ENCODE measurements around the gene UBXN1. TPM values are rescaled to one million over a fixed set of nuclear protein-coding genes. Genes with fewer than 3 reads are reported as not detected.

Gene UBXN1
- total and polyA plus RNA-seq, 2 donors from 2014 or later, result 89.2 to 139 TPM

DNA sequence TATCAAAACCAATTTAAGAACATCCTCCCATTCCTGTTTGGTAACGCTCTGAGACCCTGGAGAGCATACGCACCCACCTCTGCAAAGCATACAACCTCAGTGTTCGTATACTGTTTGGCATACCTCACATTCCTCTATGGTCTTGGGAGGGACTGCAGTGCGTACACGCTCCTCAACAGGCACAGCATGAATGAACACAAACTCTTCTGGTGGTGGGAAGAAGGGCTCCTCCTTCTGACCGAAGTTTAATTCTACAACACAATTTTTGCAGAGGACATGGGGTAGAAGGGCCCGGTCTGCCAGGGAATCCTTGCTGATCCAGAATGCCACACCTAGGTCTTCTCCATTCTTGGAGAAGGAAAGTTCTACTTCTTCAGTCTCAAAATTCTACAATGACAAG is 43.1 kb upstream of the UBXN1 start:
- no peak for FAIRE-seq
- TF ChIP-seq, protein P1, sequence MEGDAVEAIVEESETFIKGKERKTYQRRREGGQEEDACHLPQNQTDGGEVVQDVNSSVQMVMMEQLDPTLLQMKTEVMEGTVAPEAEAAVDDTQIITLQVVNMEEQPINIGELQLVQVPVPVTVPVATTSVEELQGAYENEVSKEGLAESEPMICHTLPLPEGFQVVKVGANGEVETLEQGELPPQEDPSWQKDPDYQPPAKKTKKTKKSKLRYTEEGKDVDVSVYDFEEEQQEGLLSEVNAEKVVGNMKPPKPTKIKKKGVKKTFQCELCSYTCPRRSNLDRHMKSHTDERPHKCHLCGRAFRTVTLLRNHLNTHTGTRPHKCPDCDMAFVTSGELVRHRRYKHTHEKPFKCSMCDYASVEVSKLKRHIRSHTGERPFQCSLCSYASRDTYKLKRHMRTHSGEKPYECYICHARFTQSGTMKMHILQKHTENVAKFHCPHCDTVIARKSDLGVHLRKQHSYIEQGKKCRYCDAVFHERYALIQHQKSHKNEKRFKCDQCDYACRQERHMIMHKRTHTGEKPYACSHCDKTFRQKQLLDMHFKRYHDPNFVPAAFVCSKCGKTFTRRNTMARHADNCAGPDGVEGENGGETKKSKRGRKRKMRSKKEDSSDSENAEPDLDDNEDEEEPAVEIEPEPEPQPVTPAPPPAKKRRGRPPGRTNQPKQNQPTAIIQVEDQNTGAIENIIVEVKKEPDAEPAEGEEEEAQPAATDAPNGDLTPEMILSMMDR (IDR thresholded peaks at IDR 0.05; ENCODE audit: borderline replicate concordance, extremely low read depth, insufficient read depth), result no peak
- H3K9ac ChIP-seq (ENCODE audit: low read length in 3 of 3), result no peak overlapping the region
- H3K27ac ChIP-seq (ENCODE audit: low read depth in 2 of 2, low read length in 2 of 2), result no peak overlapping the region
- intact Hi-C loops (cut with DNase I), result no loop called here
- peak in 3 of 5 donors; percentile 19 to 61 (median 35) for DNase-seq
- H3K9me3 ChIP-seq (ENCODE audit: control insufficient read depth in 2 of 3, insufficient read depth in 1 of 3, low read length in 3 of 3), result no peaks in the 10 kb centered on the region
- no peak overlapping the region for H3K4me3 ChIP-seq (ENCODE audit: low read length in 3 of 3)
- H3K36me3 ChIP-seq (ENCODE audit: control insufficient read depth in 2 of 3, insufficient read depth in 3 of 3, low read length in 3 of 3), result peaks cover 26 to 68% (median 42%) of the 10 kb centered on the region in 3 donors
- no peaks in the 10 kb centered on the region for H3K27me3 ChIP-seq (ENCODE audit: control insufficient read depth, insufficient read depth, low read length)
- peaks cover 0 to 13% (median 3%) of the 10 kb centered on the region in 3 donors for H3K4me1 ChIP-seq (ENCODE audit: control insufficient read depth in 2 of 3, insufficient read depth in 2 of 3, low read depth in 1 of 3, low read length in 3 of 3)

DNA sequence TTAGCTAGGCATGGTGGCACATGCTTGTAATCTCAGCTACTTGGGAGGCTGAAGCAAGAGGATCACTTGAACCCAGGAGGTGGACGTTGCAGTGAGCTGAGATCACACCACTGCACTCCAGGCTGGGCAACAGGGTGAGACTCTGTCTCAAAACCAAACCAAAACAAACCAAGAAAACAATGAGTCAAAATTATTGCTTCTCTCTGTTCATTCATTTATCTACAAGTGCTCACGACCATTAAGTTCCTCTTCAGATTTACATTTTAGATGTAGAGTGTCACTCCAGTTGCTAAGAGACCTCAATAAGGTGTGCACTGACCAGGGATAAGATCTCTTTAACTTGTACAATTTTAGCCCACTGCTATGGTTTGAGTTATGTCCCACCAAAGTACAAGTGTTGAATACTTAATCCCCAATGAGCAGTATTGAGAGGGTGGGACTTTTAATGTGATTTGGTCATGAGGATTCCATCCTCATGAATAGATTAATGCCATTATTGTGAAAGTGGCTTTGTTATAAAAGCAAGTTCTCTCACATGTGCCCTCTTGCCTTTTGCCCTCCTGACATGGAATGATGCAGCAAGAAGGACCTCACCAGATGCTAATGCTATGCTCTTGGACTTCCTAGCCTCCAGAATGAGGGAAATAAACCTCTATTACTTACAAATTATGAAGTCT is 40.6 kb upstream of the UBXN1 start:
- Histone ChIP-seq H3K27me3 (ENCODE audit: control insufficient read depth, insufficient read depth, low read length) (no peaks in the 10 kb centered on the region), H3K36me3 (ENCODE audit: control insufficient read depth in 2 of 3, insufficient read depth in 3 of 3, low read length in 3 of 3) (peaks cover 31 to 91% (median 63%) of the 10 kb centered on the region in 3 donors), H3K27ac (ENCODE audit: low read depth in 2 of 2, low read length in 2 of 2) (no peak overlapping the region), H3K4me3 (ENCODE audit: low read length in 3 of 3) (no peak overlapping the region), H3K9me3 (ENCODE audit: control insufficient read depth in 2 of 3, insufficient read depth in 1 of 3, low read length in 3 of 3) (no peaks in the 10 kb centered on the region), H3K4me1 (ENCODE audit: control insufficient read depth in 2 of 3, insufficient read depth in 2 of 3, low read depth in 1 of 3, low read length in 3 of 3) (peaks cover 0 to 12% (median 0%) of the 10 kb centered on the region in 3 donors), H3K9ac (ENCODE audit: low read length in 3 of 3) (no peak overlapping the region)
- intact Hi-C loops (cut with DNase I), result no loop called here
- TF ChIP-seq, protein P1 (IDR thresholded peaks at IDR 0.05; ENCODE audit: borderline replicate concordance, extremely low read depth, insufficient read depth), result no peak
- DNase-seq (no peak), FAIRE-seq (no peak)

DNA sequence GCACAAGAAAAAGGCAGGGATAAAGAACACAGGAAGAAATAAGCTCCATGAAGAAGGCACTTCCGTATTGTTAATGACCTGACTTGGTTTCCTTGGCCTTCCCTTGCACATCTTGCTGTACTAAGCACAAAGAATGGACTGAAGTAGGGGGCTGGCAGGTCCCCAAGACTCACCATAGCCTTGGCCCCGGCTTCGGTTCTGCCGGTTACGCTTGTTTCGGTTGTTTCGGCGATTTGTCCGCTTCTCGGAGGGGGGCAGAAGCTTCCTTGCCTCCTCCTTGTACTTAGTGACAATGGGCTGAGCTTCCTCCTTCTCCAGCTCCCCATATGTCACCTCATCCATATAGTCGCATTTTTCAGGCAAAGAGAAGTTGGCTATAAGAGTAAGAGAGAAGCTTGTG is 37.9 kb upstream of the UBXN1 start:
- no peaks in the 10 kb centered on the region for H3K27me3 ChIP-seq (ENCODE audit: control insufficient read depth, insufficient read depth, low read length)
- H3K36me3 ChIP-seq (ENCODE audit: control insufficient read depth in 2 of 3, insufficient read depth in 3 of 3, low read length in 3 of 3), result peaks cover 26 to 85% (median 53%) of the 10 kb centered on the region in 3 donors
- TF ChIP-seq, protein P1 (IDR thresholded peaks at IDR 0.05; ENCODE audit: borderline replicate concordance, extremely low read depth, insufficient read depth), result no peak
- FAIRE-seq, result no peak
- H3K4me1 ChIP-seq (ENCODE audit: control insufficient read depth in 2 of 3, insufficient read depth in 2 of 3, low read depth in 1 of 3, low read length in 3 of 3), result peaks cover 0 to 8% (median 0%) of the 10 kb centered on the region in 3 donors
- H3K9ac ChIP-seq (ENCODE audit: low read length in 3 of 3), result no peak overlapping the region
- intact Hi-C loops (cut with DNase I), result no loop called here
- no peak overlapping the region for H3K27ac ChIP-seq (ENCODE audit: low read depth in 2 of 2, low read length in 2 of 2)
- no peaks in the 10 kb centered on the region for H3K9me3 ChIP-seq (ENCODE audit: control insufficient read depth in 2 of 3, insufficient read depth in 1 of 3, low read length in 3 of 3)
- no peak for DNase-seq
- H3K4me3 ChIP-seq (ENCODE audit: low read length in 3 of 3), result no peak overlapping the region
